HL-60 (cell line): ENCODE data around the gene LRRC7.

Experiments
- DNase-seq, 2 experiments: peaks; one replicate each; pipeline ENCODE4 v3.0.0-alpha.2; 2010 to 2020; ENCODE audit warnings: low read depth in 1 of 2, low spot score in 1 of 2
- H3K27ac ChIP-seq: fragments of 250-450 bp; sonication (Bioruptor Pico); replicated peaks from 2 replicates; pipeline ENCODE4 v1.5.1; 2020; ENCODE audit warnings: mild to moderate bottlenecking, moderate library complexity
- H3K27me3 ChIP-seq: fragments of 250-450 bp; sonication (Bioruptor Pico); 2 replicates; pipeline ENCODE4 v1.5.1; 2021; ENCODE audit warnings: mild to moderate bottlenecking, moderate library complexity; ENCODE audit not compliant: insufficient read depth, poor library complexity, severe bottlenecking
- H3K4me3 ChIP-seq: replicated peaks from 2 replicates; pipeline ENCODE4 v1.5.1; 2011; ENCODE audit warnings: mild to moderate bottlenecking, control low read depth, low read length; ENCODE audit not compliant: insufficient read depth
- GABPA ChIP-seq: IDR thresholded peaks from 2 replicates; pipeline ENCODE4 v1.6.1; 2012; ENCODE audit warnings: low read depth
- POLR2AphosphoS5 ChIP-seq: IDR thresholded peaks from 2 replicates; pipeline ENCODE4 v1.6.1; 2012; ENCODE audit warnings: low read depth
- REST ChIP-seq: IDR thresholded peaks from 2 replicates; pipeline ENCODE4 v1.6.1; 2012; ENCODE audit warnings: low read depth; ENCODE audit not compliant: insufficient replicate concordance
- SPI1 ChIP-seq: IDR thresholded peaks from 2 replicates; pipeline ENCODE4 v1.6.1; 2012; ENCODE audit warnings: low read depth, mild to moderate bottlenecking, borderline replicate concordance
- TF ChIP-seq, protein P1 (sequence below): IDR thresholded peaks from one replicate; pipeline ENCODE4 v1.5.1; 2011; ENCODE audit warnings: low read length, control low read depth, inconsistent platforms; ENCODE audit not compliant: insufficient read depth

LRRC7 gene

GRCh38 chr1:69754521-69754920 is 186.8 kb downstream of the LRRC7 start:
- DNase-seq, result no peak
- Histone ChIP-seq H3K27ac (no peak overlapping the region), H3K27me3 (no peaks in the 10 kb centered on the region), H3K4me3 (no peak overlapping the region)
- TF ChIP-seq GABPA, result no peak
- TF ChIP-seq, protein P1, sequence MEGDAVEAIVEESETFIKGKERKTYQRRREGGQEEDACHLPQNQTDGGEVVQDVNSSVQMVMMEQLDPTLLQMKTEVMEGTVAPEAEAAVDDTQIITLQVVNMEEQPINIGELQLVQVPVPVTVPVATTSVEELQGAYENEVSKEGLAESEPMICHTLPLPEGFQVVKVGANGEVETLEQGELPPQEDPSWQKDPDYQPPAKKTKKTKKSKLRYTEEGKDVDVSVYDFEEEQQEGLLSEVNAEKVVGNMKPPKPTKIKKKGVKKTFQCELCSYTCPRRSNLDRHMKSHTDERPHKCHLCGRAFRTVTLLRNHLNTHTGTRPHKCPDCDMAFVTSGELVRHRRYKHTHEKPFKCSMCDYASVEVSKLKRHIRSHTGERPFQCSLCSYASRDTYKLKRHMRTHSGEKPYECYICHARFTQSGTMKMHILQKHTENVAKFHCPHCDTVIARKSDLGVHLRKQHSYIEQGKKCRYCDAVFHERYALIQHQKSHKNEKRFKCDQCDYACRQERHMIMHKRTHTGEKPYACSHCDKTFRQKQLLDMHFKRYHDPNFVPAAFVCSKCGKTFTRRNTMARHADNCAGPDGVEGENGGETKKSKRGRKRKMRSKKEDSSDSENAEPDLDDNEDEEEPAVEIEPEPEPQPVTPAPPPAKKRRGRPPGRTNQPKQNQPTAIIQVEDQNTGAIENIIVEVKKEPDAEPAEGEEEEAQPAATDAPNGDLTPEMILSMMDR, result no peak
- TF ChIP-seq REST, result no peak
- no peak for TF ChIP-seq POLR2AphosphoS5
- TF ChIP-seq SPI1, result no peak

- no peak for TF ChIP-seq POLR2AphosphoS5
- TF ChIP-seq REST, result no peak
- no peak for TF ChIP-seq SPI1
- TF ChIP-seq, protein P1, result no peak
- no peak for TF ChIP-seq GABPA
- DNase-seq, result no peak
- Histone ChIP-seq H3K4me3 (no peak overlapping the region), H3K27ac (no peak overlapping the region), H3K27me3 (no peaks in the 10 kb centered on the region)
Observed at GRCh38 chr1:69755647-69756046, 187.9 kb downstream of the LRRC7 start.

- Histone ChIP-seq H3K27ac (no peak overlapping the region), H3K4me3 (no peak overlapping the region), H3K27me3 (no peaks in the 10 kb centered on the region)
- TF ChIP-seq REST (no peak), POLR2AphosphoS5 (no peak), SPI1 (no peak), GABPA (no peak)
- TF ChIP-seq, protein P1, result no peak
- no peak for DNase-seq
Observed at GRCh38 chr1:69765951-69766350, 198.2 kb downstream of the LRRC7 start.
